Stimulated activated CD4-positive, alpha-beta T cell treated with anti-CD3 and anti-CD28 coated beads, Interleukin-2, amount 100 ng/mL, for 48 hours (primary cell): ENCODE data around the gene KY.

Experiments
- DNase-seq, 2 donors: peaks; one replicate each; pipeline ENCODE4 v3.0.0-alpha.2; 2020

KY gene

GRCh38 chr3:134643150-134643675, 7.6 kb downstream of the KY start:
- no peak for DNase-seq

- no peak for DNase-seq
Observed at GRCh38 chr3:134642445-134643149, 8.2 kb downstream of the KY start.

GRCh38 chr3:134641671-134642300, 9.0 kb downstream of the KY start:
- no peak for DNase-seq

- no peak for DNase-seq
Observed at GRCh38 chr3:134640872-134641470, 9.9 kb downstream of the KY start.

GRCh38 chr3:134640378-134640777, 10.4 kb downstream of the KY start:
- no peak for DNase-seq

- DNase-seq, result no peak
Observed at GRCh38 chr3:134638385-134639030, 12.3 kb downstream of the KY start.

- DNase-seq, result no peak
Observed at GRCh38 chr3:134636406-134636805, 14.4 kb downstream of the KY start.

- no peak for DNase-seq
Observed at GRCh38 chr3:134630506-134630905, 20.3 kb downstream of the KY start.

GRCh38 chr3:134628884-134629283, 21.9 kb downstream of the KY start:
- DNase-seq, result no peak

- no peak for DNase-seq
Observed at GRCh38 chr3:134627831-134628230, 23.0 kb downstream of the KY start.

GRCh38 chr3:134625885-134626741, 24.7 kb downstream of the KY start:
- DNase-seq, result no peak

GRCh38 chr3:134625462-134625861, 25.4 kb downstream of the KY start:
- DNase-seq, result no peak

- DNase-seq, result no peak
Observed at GRCh38 chr3:134624537-134625287, 26.1 kb downstream of the KY start.

GRCh38 chr3:134623615-134624245, 27.1 kb downstream of the KY start:
- DNase-seq, result no peak

- DNase-seq, result no peak
Observed at GRCh38 chr3:134622806-134623365, 27.9 kb downstream of the KY start.

GRCh38 chr3:134621854-134622253, 29.0 kb downstream of the KY start:
- DNase-seq, result no peak

- DNase-seq, result no peak
Observed at GRCh38 chr3:134620476-134621115, 30.2 kb downstream of the KY start.

- no peak for DNase-seq
Observed at GRCh38 chr3:134619884-134620445, 30.9 kb downstream of the KY start.

GRCh38 chr3:134619301-134619615, 31.6 kb downstream of the KY start:
- no peak for DNase-seq
